ENCODE measurements around the gene MRGPRD.
"Not testable (repeated sequence)": the region's sequence is repeated elsewhere in the genome, so short reads cannot be mapped to it uniquely, and the experiment has no call there.

Gene MRGPRD

GRCh38 chr11:69005183-69005630 is 24.4 kb upstream of the MRGPRD start:
- Histone ChIP-seq H3K27ac (ENCODE audit: low read depth, low read length, severe bottlenecking) (no peak overlapping the region), H3K36me3 (ENCODE audit: control insufficient read depth, insufficient read depth, low read length) (peaks cover 19% of the 10 kb centered on the region), H3K9me3 (ENCODE audit: control insufficient read depth, low read length) (no peaks in the 10 kb centered on the region), H3K4me3 (ENCODE audit: extremely low read depth, insufficient read depth, low read length, poor library complexity, severe bottlenecking) (no peak overlapping the region), H3K4me1 (ENCODE audit: control insufficient read depth, insufficient read depth, low read length, poor library complexity, severe bottlenecking) (peaks cover 34% of the 10 kb centered on the region)
- 95 to 97% methylated on average over 26 of the region's 27 CpGs for WGBS, 2 experiments (ENCODE audit: insufficient coverage in 2 of 2)

DNA sequence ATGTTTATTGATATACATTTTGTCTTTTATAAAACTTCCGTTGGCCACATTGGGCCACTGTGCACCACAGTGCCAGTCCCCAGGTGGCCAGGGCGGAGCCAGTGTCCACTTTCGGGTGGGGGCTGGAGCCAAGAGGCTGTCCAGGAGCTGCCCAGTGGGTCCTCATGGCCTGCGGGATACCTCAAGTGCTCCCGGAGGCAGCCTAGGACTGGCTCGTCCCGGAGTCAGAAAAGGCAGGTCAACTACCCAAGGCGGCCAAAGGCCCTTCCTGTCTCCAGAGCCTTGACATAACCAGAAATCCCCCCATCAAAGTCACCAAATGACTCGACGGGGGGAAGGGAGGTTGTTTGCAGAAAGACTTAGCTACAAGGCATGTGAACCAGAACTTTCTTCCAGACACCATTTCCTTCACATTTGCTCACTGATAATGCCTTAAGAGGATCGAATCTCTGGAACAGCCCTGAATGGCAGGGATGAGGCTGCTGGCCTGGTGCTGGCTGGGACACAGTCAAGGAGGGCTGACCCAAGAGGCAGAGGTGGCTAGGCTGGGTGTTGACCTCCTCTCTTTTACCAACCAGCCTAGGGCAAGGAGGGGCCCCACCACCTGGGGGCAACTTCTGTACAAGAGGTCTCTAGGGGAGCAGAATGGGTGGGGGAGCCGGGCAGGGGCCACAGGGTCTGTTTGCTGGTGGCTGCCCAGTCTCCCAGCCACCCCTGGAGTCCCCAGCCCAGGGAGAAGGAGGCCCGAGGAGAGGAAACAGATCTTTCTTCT is 23.8 kb upstream of the MRGPRD start:
- 87% methylated on average over 6 to 11 of the region's 13 CpGs for WGBS, 2 experiments (ENCODE audit: insufficient coverage in 2 of 2)

DNA sequence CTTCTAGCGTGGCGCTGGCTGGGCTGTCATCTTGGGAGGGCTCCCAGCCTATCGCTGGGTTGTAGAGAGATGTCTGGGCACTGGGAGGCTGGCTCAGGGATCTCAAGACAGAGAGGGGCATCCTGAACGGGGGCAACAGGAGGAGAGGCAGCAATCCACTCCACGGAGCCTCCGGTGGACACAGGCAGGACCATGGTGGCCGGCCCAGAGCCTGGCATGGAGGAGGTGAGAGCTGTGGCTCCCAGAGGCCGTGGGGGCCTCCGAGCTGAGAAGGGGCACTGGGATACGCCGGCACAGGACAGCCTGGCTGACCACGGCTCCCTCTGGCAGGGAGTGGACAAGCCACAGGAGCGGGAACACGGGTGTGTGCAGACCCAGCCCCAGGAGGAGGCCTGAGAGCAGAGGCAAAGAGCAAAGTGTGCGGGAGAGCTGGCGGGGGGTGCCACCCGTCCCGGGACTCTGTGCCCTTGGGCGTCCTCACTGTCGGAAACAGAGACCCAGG is 23.1 kb upstream of the MRGPRD start:
- WGBS, 2 experiments (ENCODE audit: insufficient coverage in 2 of 2) = 96 to 99% methylated on average over 18 to 20 of the region's 20 CpGs
- H3K4me3 ChIP-seq (ENCODE audit: extremely low read depth, insufficient read depth, low read length, poor library complexity, severe bottlenecking) = no peak overlapping the region
- no peak overlapping the region for H3K27ac ChIP-seq (ENCODE audit: low read depth, low read length, severe bottlenecking)
- H3K36me3 ChIP-seq (ENCODE audit: control insufficient read depth, insufficient read depth, low read length) = peaks cover 19% of the 10 kb centered on the region
- no peaks in the 10 kb centered on the region for H3K9me3 ChIP-seq (ENCODE audit: control insufficient read depth, low read length)
- H3K4me1 ChIP-seq (ENCODE audit: control insufficient read depth, insufficient read depth, low read length, poor library complexity, severe bottlenecking) = peaks cover 21% of the 10 kb centered on the region

More for the DNA sequence above, 23.8 kb upstream of the MRGPRD start:
- no peak overlapping the region for H3K4me3 ChIP-seq (ENCODE audit: extremely low read depth, insufficient read depth, low read length, poor library complexity, severe bottlenecking)
- H3K27ac ChIP-seq (ENCODE audit: low read depth, low read length, severe bottlenecking) = no peak overlapping the region
- peaks cover 19% of the 10 kb centered on the region for H3K36me3 ChIP-seq (ENCODE audit: control insufficient read depth, insufficient read depth, low read length)
- H3K9me3 ChIP-seq (ENCODE audit: control insufficient read depth, low read length) = no peaks in the 10 kb centered on the region
- H3K4me1 ChIP-seq (ENCODE audit: control insufficient read depth, insufficient read depth, low read length, poor library complexity, severe bottlenecking) = peaks cover 27% of the 10 kb centered on the region

DNA sequence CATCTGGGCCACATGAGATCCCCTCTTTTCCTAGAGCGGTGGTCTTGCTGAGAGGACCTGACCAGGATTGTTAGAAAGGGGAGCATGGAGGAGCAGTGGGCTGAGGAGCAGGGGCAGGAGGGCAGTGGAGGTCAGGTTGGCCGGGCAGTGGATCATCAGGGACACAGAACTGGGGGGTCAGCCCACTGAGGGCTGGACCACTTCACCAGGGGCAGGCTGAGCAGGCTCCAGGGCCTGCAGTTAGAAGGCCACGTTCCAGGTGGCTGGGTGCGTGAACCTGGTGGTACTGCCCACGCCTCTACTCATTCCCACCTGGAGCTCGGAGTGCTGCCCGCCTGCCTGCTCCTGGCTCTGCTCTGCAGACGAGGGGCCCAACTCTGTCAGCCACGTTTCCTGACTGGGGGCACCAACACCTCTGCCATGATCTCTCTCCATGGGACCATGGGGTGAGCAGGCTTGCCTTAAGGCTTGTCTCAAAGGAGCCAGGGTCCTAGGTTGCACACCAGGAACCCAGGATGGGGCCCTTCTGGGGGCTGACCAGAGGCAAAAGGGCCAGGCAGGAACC is 22.6 kb upstream of the MRGPRD start:
- no peaks in the 10 kb centered on the region for H3K9me3 ChIP-seq (ENCODE audit: control insufficient read depth, low read length)
- H3K4me3 ChIP-seq (ENCODE audit: extremely low read depth, insufficient read depth, low read length, poor library complexity, severe bottlenecking) = no peak overlapping the region
- H3K36me3 ChIP-seq (ENCODE audit: control insufficient read depth, insufficient read depth, low read length) = peaks cover 19% of the 10 kb centered on the region
- 90 to 96% methylated on average over 8 of the region's 9 CpGs for WGBS, 2 experiments (ENCODE audit: insufficient coverage in 2 of 2)
- no peak overlapping the region for H3K27ac ChIP-seq (ENCODE audit: low read depth, low read length, severe bottlenecking)
- H3K4me1 ChIP-seq (ENCODE audit: control insufficient read depth, insufficient read depth, low read length, poor library complexity, severe bottlenecking) = peaks cover 21% of the 10 kb centered on the region

- peaks cover 16% of the 10 kb centered on the region for H3K4me1 ChIP-seq (ENCODE audit: control insufficient read depth, insufficient read depth, low read length, poor library complexity, severe bottlenecking)
- WGBS, 2 experiments (ENCODE audit: insufficient coverage in 2 of 2) = 83 to 85% methylated on average over 9 to 13 of the region's 13 CpGs
Measured at GRCh38 chr11:69002570-69003231, 21.9 kb upstream of the MRGPRD start.

DNA sequence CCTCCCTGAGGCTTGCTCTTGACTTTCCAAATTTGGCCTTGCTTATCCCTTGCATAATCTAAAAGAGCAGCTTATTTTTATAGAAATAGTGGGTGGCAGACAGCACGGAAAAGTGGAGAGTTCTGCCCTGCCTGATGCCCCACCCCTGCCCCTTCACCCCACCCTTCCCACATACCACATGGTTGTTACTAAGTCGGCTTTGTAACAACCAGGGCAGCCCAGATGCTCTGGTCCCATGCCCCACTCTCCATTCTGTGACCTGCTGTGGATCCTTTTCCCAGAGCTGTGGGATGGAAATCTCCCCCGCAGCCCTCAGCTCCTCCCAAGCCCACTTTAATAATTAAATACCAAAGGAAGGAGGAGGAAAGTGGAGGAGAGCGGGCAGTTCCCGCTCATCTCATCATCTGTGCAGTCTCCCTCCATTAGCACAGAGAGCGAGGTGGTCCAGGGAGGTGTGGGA is 21.4 kb upstream of the MRGPRD start:
- H3K9me3 ChIP-seq (ENCODE audit: control insufficient read depth, low read length) = no peaks in the 10 kb centered on the region
- H3K27ac ChIP-seq (ENCODE audit: low read depth, low read length, severe bottlenecking) = no peak overlapping the region
- peaks cover 13% of the 10 kb centered on the region for H3K4me1 ChIP-seq (ENCODE audit: control insufficient read depth, insufficient read depth, low read length, poor library complexity, severe bottlenecking)
- 80 to 100% methylated on average over 1 to 2 of the region's 6 CpGs for WGBS, 2 experiments (ENCODE audit: insufficient coverage in 2 of 2)
- no peak overlapping the region for H3K4me3 ChIP-seq (ENCODE audit: extremely low read depth, insufficient read depth, low read length, poor library complexity, severe bottlenecking)
- H3K36me3 ChIP-seq (ENCODE audit: control insufficient read depth, insufficient read depth, low read length) = peaks cover 15% of the 10 kb centered on the region

More at GRCh38 chr11:69002570-69003231, 21.9 kb upstream of the MRGPRD start:
- Histone ChIP-seq H3K27ac (ENCODE audit: low read depth, low read length, severe bottlenecking) (no peak overlapping the region), H3K9me3 (ENCODE audit: control insufficient read depth, low read length) (no peaks in the 10 kb centered on the region), H3K36me3 (ENCODE audit: control insufficient read depth, insufficient read depth, low read length) (peaks cover 19% of the 10 kb centered on the region), H3K4me3 (ENCODE audit: extremely low read depth, insufficient read depth, low read length, poor library complexity, severe bottlenecking) (no peak overlapping the region)

DNA sequence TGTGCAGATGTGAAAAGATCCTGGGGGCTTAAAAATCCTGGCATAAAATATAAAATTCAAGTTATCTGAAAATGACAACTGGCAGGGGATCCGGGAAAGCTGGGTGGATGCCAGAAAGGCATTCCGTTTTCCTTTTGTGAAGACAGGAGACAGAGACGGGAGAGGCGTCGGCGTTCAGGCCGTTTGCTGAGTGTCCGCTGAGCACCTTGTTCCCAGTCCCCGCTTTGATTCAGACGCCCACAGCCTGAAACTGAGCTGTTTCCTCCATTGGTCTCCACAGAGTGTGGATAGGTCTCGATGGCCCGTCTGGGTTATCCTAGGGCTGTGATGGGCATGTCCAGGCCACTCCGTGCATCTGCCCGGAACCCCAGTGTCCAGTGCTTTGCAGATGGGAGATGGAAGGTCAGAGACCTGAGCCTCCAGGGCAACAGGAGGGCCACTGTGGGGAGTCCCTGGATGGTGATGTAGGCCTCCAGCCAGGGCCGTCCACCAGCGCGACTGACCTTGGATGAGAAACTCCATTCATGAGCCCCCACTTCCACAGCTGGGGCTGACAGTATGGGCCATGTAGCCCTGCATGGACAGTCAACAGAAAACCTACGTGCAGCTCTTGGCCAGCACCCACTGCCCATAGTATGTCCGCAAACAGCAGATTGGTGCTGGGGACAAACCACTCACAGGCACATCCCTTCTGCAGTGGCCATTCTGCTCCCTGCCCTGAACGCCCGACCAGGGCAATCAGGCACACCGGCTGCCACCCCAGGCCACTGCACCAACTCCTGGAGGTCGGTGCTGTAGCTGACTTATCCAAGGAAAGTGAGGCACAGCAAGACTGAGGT is 20.7 kb upstream of the MRGPRD start:
- Histone ChIP-seq H3K9me3 (ENCODE audit: control insufficient read depth, low read length) (no peaks in the 10 kb centered on the region), H3K4me1 (ENCODE audit: control insufficient read depth, insufficient read depth, low read length, poor library complexity, severe bottlenecking) (peaks cover 13% of the 10 kb centered on the region), H3K27ac (ENCODE audit: low read depth, low read length, severe bottlenecking) (no peak overlapping the region), H3K4me3 (ENCODE audit: extremely low read depth, insufficient read depth, low read length, poor library complexity, severe bottlenecking) (no peak overlapping the region), H3K36me3 (ENCODE audit: control insufficient read depth, insufficient read depth, low read length) (peaks cover 15% of the 10 kb centered on the region)
- 91 to 93% methylated on average over 22 to 23 of the region's 23 CpGs for WGBS, 2 experiments (ENCODE audit: insufficient coverage in 2 of 2)

- 88 to 98% methylated on average over 6 to 8 of the region's 8 CpGs for WGBS, 2 experiments (ENCODE audit: insufficient coverage in 2 of 2)
- Histone ChIP-seq H3K4me3 (ENCODE audit: extremely low read depth, insufficient read depth, low read length, poor library complexity, severe bottlenecking) (no peak overlapping the region), H3K9me3 (ENCODE audit: control insufficient read depth, low read length) (no peaks in the 10 kb centered on the region), H3K27ac (ENCODE audit: low read depth, low read length, severe bottlenecking) (no peak overlapping the region), H3K36me3 (ENCODE audit: control insufficient read depth, insufficient read depth, low read length) (peaks cover 13% of the 10 kb centered on the region), H3K4me1 (ENCODE audit: control insufficient read depth, insufficient read depth, low read length, poor library complexity, severe bottlenecking) (peaks cover 13% of the 10 kb centered on the region)
Measured at GRCh38 chr11:69000831-69001242, 20.1 kb upstream of the MRGPRD start.

- H3K4me3 ChIP-seq (ENCODE audit: extremely low read depth, insufficient read depth, low read length, poor library complexity, severe bottlenecking) = no peak overlapping the region
- WGBS, 2 experiments (ENCODE audit: insufficient coverage in 2 of 2) = 92 to 100% methylated on average over 2 to 3 of the region's 5 CpGs
- no peaks in the 10 kb centered on the region for H3K9me3 ChIP-seq (ENCODE audit: control insufficient read depth, low read length)
- H3K4me1 ChIP-seq (ENCODE audit: control insufficient read depth, insufficient read depth, low read length, poor library complexity, severe bottlenecking) = peaks cover 13% of the 10 kb centered on the region
- no peak overlapping the region for H3K27ac ChIP-seq (ENCODE audit: low read depth, low read length, severe bottlenecking)
- peaks cover 9% of the 10 kb centered on the region for H3K36me3 ChIP-seq (ENCODE audit: control insufficient read depth, insufficient read depth, low read length)
Measured at GRCh38 chr11:69000391-69000790, 19.6 kb upstream of the MRGPRD start.

DNA sequence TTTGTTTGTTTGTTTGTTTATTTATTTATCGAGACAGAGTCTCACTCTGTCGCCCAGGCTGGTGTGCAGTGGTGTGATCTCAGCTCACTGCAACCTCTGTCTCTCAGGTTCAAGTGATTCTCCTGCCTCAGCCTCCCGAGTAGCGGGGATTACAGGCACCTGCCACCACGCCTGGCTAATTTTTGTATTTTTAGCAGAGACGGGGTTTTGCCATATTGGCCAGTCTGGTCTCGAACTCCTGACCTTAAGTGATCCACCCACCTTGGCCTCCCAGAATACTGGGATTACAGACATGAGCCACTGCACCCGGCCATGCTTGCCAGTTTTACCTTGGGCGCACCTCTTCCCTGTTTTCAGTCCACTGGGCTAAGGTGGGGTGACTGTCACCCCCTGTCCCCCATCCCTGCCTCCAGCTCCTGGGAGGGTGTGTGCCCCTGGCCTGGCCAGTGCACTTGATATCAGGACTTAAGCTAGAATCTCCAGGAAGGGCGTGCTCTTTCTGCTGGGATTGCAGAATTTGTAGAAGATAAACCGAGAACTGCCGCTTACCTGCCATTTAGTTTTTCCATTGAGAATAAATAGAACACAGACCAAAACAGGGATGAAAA is 19.1 kb upstream of the MRGPRD start:
- not testable (repeated sequence) for H3K9me3 ChIP-seq (ENCODE audit: control insufficient read depth, low read length); H3K27ac ChIP-seq (ENCODE audit: low read depth, low read length, severe bottlenecking); H3K4me1 ChIP-seq (ENCODE audit: control insufficient read depth, insufficient read depth, low read length, poor library complexity, severe bottlenecking); H3K4me3 ChIP-seq (ENCODE audit: extremely low read depth, insufficient read depth, low read length, poor library complexity, severe bottlenecking); H3K36me3 ChIP-seq (ENCODE audit: control insufficient read depth, insufficient read depth, low read length)
- 90 to 95% methylated on average over 9 to 10 of the region's 12 CpGs for WGBS, 2 experiments (ENCODE audit: insufficient coverage in 2 of 2)

All from mesodermal cell (in vitro differentiated cells).